Endothelial cell of umbilical vein (primary cell): ENCODE results near the gene PKP3. TPM values are rescaled to one million over a fixed set of nuclear protein-coding genes. Genes with fewer than 3 reads are reported as not detected.

ENCODE experiments used
- BruUV-seq: library from RNA; stranded (reverse); fragments of 400-500 nt; replicated peaks from 2 replicates; lab custom pipeline; 2021; lab: Mats Ljungman, UMichigan
- CTCF ChIA-PET: fragments of 300-600, 350-600 bp; sonication (Branson Sonifier 250); formaldehyde crosslinking; loops from one replicate; lab custom pipeline; 2021; ENCODE audit warnings: antibody characterized with exemption, inconsistent platforms; lab: Charles Lee
- POLR2A ChIA-PET: fragments of 300-600, 350-600 bp; sonication (Branson Sonifier 250); formaldehyde crosslinking; loops from one replicate; lab custom pipeline; 2021; ENCODE audit warnings: antibody characterized with exemption, inconsistent platforms; lab: Charles Lee
- DNase-seq: peaks from one replicate; pipeline ENCODE4 v3.0.0-alpha.2; 2011; ENCODE audit warnings: low read depth, low spot score
- FAIRE-seq: peaks from 2 replicates; lab custom pipeline; 2011; peaks lifted over from hg19 to GRCh38; lab: Jason Lieb, UNC
- H2AFZ ChIP-seq: 2 replicates; pipeline ENCODE4 v1.6.0; 2012; ENCODE audit warnings: low read depth, low read length, control low read depth, inconsistent platforms
- H3K27ac ChIP-seq: 2 replicates; pipeline ENCODE4 v1.5.1; 2011; ENCODE audit warnings: low read depth, mild to moderate bottlenecking, control low read depth, low read length, moderate library complexity; ENCODE audit not compliant: insufficient read depth
- H3K27me3 ChIP-seq, 2 experiments: 2 replicates each; pipeline versions ENCODE4 v1.6.0 to v1.6.1; 2011; ENCODE audit warnings: low read length in 2 of 2, mixed read lengths in 1 of 2; ENCODE audit not compliant: control insufficient read depth in 2 of 2, insufficient read depth in 2 of 2
- H3K36me3 ChIP-seq, 2 experiments: 2 replicates in 1 of 2; 3 replicates in 1 of 2; pipeline ENCODE4 v1.5.1; 2011; ENCODE audit warnings: low read length in 2 of 2, mild to moderate bottlenecking in 1 of 2, moderate library complexity in 1 of 2; ENCODE audit not compliant: control insufficient read depth in 2 of 2, insufficient read depth in 2 of 2; ENCODE audit errors: extremely low read depth in 1 of 2
- H3K4me1 ChIP-seq: 3 replicates; pipeline ENCODE4 v1.5.1; 2011; ENCODE audit warnings: mild to moderate bottlenecking, low read length; ENCODE audit not compliant: control insufficient read depth, insufficient read depth; ENCODE audit errors: extremely low read depth
- H3K4me2 ChIP-seq: 2 replicates; pipeline ENCODE4 v1.6.1; 2011; ENCODE audit warnings: low read length, control low read depth, mixed read lengths; ENCODE audit not compliant: insufficient read depth
- H3K4me3 ChIP-seq, 3 experiments: fragments of 200-600 bp in 1 of 3; sonication (generic), shearing (Covaris generic) in 1 of 3; replicated peaks in 1 of 3; 2 replicates each; pipeline ENCODE4 v1.5.1; 2011 to 2016; ENCODE audit warnings: control low read depth in 3 of 3, low read length in 3 of 3, mild to moderate bottlenecking in 2 of 3, inconsistent platforms in 1 of 3, low read depth in 1 of 3, moderate library complexity in 1 of 3; ENCODE audit not compliant: insufficient read depth in 1 of 3
- H3K79me2 ChIP-seq: 2 replicates; pipeline ENCODE4 v1.6.0; 2012; ENCODE audit warnings: low read length, inconsistent platforms; ENCODE audit not compliant: control insufficient read depth, insufficient read depth
- H3K9ac ChIP-seq: replicated peaks from 2 replicates; pipeline ENCODE3; 2011; ENCODE audit warnings: low read length, control low read depth; ENCODE audit not compliant: insufficient read depth; ENCODE audit errors: extremely low read depth
- H3K9me1 ChIP-seq: replicated peaks from 3 replicates; pipeline ENCODE4 v1.6.0; 2011; ENCODE audit warnings: mild to moderate bottlenecking, low read length; ENCODE audit not compliant: control insufficient read depth, insufficient read depth; ENCODE audit errors: extremely low read depth
- H3K9me3 ChIP-seq: replicated peaks from 2 replicates; pipeline ENCODE4 v1.5.1; 2012; ENCODE audit warnings: low read length, inconsistent platforms; ENCODE audit not compliant: control insufficient read depth, insufficient read depth
- H4K20me1 ChIP-seq: replicated peaks from 2 replicates; pipeline ENCODE3; 2011; ENCODE audit warnings: mild to moderate bottlenecking, low read length; ENCODE audit not compliant: control insufficient read depth, insufficient read depth; ENCODE audit errors: extremely low read depth
- CTCF ChIP-seq, 2 donors: IDR thresholded peaks; 1 replicate in 1 of 2; 2 replicates in 1 of 2; pipeline ENCODE4 v1.5.1; 2011; ENCODE audit warnings: low read length in 2 of 2, mild to moderate bottlenecking in 2 of 2, moderate library complexity in 2 of 2, control low read depth in 1 of 2, inconsistent platforms in 1 of 2, low read depth in 1 of 2; ENCODE audit not compliant: insufficient read depth in 1 of 2; ENCODE audit errors: extremely low read depth in 1 of 2
- FOS ChIP-seq: IDR thresholded peaks from 2 replicates; pipeline ENCODE4 v1.6.1; 2011; ENCODE audit warnings: mild to moderate bottlenecking, low read length, moderate library complexity, borderline replicate concordance; ENCODE audit not compliant: insufficient read depth
- MAX ChIP-seq: IDR thresholded peaks from 2 replicates; pipeline ENCODE4 v1.6.1; 2011; ENCODE audit not compliant: insufficient read depth, insufficient read length
- MYC ChIP-seq: IDR thresholded peaks from one replicate; pipeline ENCODE4 v1.6.1; 2011; ENCODE audit warnings: mild to moderate bottlenecking, low read depth, low read length
- POLR2A ChIP-seq: IDR thresholded peaks from 2 replicates; pipeline ENCODE4 v1.6.1; 2012; ENCODE audit warnings: low read depth, mild to moderate bottlenecking, control low read depth, low read length
- dilution Hi-C: fragments of 300-500 bp; cut with MboI; formaldehyde crosslinking; loops from one replicate; pipeline ENCODE4 v1.15.0; 2019; ENCODE audit warnings: low sequenced_read_pairs; ENCODE audit not compliant: extremely low pct_ligation_motif_present
- intact Hi-C: fragments of 100-400 bp; cut with micrococcal nuclease; formaldehyde crosslinking; loops from one replicate; pipeline ENCODE4 v1.10.0; 2022
- polyA plus RNA-seq, 4 experiments: library from polyadenylated mRNA; depleted of rRNA in 3 of 4; stranded (reverse) in 3 of 4; unstranded in 1 of 4; fragments of >200 nt; gene quantifications; 2 replicates each; pipeline versions ENCODE4 v1.2.1 to v1.2.3, GENCODE V29; 2011 to 2012; ENCODE audit warnings: missing spikeins in 1 of 4
- total RNA-seq: library from RNA; stranded (reverse); gene quantifications from 2 replicates; pipeline ENCODE4 v1.2.3, GENCODE V29; 2021

PKP3 gene
- total and polyA plus RNA-seq, 2 donors (not counting 3 experiments of a cell fraction or from before 2014, with no cell fraction given) = 0.27 to 0.59 TPM

- no TSS peak for BruUV-seq
- Histone ChIP-seq H3K79me2 (peaks cover 54% of the 10 kb centered on the region), H3K9ac (peak overlapping the region; percentile 69), H3K27ac (no peak overlapping the region), H3K9me3 (no peaks in the 10 kb centered on the region), H3K4me3 (peak overlapping the region; percentile 37 to 88 (median 55)), H2AFZ (peak overlapping the region; percentile 62), H3K4me1 (peaks cover 14% of the 10 kb centered on the region), H3K27me3 (no peaks in the 10 kb centered on the region), H3K36me3 (peaks cover 0 to 19% of the 10 kb centered on the region in 2 experiments), H4K20me1 (no peaks in the 10 kb centered on the region), H3K4me2 (peak overlapping the region; percentile 71), H3K9me1 (no peaks in the 10 kb centered on the region)
- peak; percentile 71 for DNase-seq
- TF ChIP-seq FOS (no peak), MYC (peak; percentile 83), MAX (peak; percentile 83), CTCF (IDR thresholded peaks at IDR 0.05; ENCODE audit: extremely low read depth in 1 of 2, insufficient read depth in 1 of 2, low read depth in 1 of 2, low read length in 2 of 2) (peak in 1 of 2 donors; percentile 27), POLR2A (no peak)
- intact Hi-C loops = loop anchor here (1.0 kb wide), 3 partner anchors 18 to 67 kb away; partner anchors contain the start of gene RNH1
- ChIA-PET POLR2A (no interaction called here), CTCF (interaction anchor here (1.0 to 4.3 kb wide), 11 partner anchors 11 to 200 kb away, joined by 3 to 55 read pairs (median 5); partner anchors contain the start of gene SIGIRR)
- dilution Hi-C loops = no loop called here
- peak; percentile 81 for FAIRE-seq
Measured at GRCh38 chr11:450809-451451, 56.9 kb downstream of the PKP3 start.
